ENCODE data around the gene PRSS56.

DNA sequence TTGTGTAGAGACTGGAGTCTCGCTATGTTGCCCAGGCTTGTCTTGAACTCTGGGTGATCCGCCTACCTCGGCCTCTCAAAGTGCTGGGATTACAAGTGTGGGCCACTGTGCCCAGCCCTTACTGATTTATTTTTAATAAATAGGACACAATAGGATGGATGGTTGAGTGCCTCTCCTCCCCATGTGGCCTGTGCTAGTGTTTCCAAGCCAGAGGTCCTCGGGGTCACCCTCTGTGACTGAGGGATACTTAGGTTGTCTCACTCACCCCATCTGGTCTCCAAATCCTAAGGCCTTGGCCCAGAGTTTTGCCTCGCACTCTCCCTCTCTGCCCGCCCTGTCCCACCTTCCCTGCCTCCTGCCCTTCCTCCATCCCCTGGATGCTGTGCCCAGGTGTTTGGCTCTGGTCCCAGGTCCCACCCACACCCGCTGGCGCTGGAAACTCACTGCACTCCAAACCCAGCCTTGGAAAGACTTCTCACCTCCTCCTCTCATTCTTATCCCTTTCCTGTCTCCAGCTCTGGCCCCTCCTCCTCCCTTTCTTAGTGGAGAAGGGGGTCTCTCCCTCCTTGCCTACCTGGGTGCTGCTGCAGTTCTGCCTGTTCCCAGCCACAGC, 27.8 kb upstream of the PRSS56 start:
- TF ChIP-seq, protein P1, sequence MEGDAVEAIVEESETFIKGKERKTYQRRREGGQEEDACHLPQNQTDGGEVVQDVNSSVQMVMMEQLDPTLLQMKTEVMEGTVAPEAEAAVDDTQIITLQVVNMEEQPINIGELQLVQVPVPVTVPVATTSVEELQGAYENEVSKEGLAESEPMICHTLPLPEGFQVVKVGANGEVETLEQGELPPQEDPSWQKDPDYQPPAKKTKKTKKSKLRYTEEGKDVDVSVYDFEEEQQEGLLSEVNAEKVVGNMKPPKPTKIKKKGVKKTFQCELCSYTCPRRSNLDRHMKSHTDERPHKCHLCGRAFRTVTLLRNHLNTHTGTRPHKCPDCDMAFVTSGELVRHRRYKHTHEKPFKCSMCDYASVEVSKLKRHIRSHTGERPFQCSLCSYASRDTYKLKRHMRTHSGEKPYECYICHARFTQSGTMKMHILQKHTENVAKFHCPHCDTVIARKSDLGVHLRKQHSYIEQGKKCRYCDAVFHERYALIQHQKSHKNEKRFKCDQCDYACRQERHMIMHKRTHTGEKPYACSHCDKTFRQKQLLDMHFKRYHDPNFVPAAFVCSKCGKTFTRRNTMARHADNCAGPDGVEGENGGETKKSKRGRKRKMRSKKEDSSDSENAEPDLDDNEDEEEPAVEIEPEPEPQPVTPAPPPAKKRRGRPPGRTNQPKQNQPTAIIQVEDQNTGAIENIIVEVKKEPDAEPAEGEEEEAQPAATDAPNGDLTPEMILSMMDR (IDR thresholded peaks at IDR 0.05): no peak
- no peak for TF ChIP-seq POLR2A (IDR thresholded peaks at IDR 0.05)

Data from thyroid gland (tissue), 4 donors.